ENCODE data around the gene DHH. TPM values are rescaled to one million over a fixed set of nuclear protein-coding genes. Genes with fewer than 3 reads are reported as not detected.

DHH gene
- total RNA-seq, 1 donor from 2014 or later = 1.6 TPM

GRCh38 chr12:49039421-49040363 is 54.9 kb downstream of the DHH start:
- DNase-seq (ENCODE audit: low spot score) = no peak
- intact Hi-C loops (cut with DNase I) = no loop called here

- intact Hi-C loops (cut with DNase I) = no loop called here
- DNase-seq (ENCODE audit: low spot score) = no peak
Observed at GRCh38 chr12:49038291-49038955, 56.2 kb downstream of the DHH start.

DNA sequence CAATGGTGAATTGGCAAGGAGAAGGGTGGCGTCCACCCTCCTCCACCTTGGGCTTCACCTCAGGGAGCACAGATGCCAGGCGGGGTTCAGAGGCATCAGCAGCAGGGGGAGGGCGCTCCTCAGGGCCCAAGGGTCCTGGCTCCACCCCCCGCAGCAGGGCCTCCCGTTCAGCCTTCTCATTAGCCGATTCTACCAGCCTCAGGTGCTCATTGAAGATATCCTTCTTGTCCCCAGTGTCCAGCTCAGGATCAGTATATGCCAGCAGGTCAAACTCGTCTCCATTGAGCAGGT is 56.7 kb downstream of the DHH start:
- intact Hi-C loops (cut with DNase I) = no loop called here
- DNase-seq (ENCODE audit: low spot score) = no peak

- intact Hi-C loops (cut with DNase I) = no loop called here
- no peak for DNase-seq (ENCODE audit: low spot score)
Observed at GRCh38 chr12:49037111-49037946, 57.3 kb downstream of the DHH start.

Other genes with a start within 250 kb of the DHH start
- 33.3 TPM for gene DDX23, start 242.6 kb downstream of the DHH start, total RNA-seq
- gene RND1, start 228.9 kb downstream of the DHH start, total RNA-seq = 0.62 TPM
- 5.5 TPM for gene FKBP11, start 169.3 kb downstream of the DHH start, total RNA-seq
- gene ARF3, start 137.3 kb downstream of the DHH start, total RNA-seq = 59.5 TPM
- 0.16 TPM for gene WNT10B, start 123.1 kb downstream of the DHH start, total RNA-seq
- not detected for gene WNT1, start 116.5 kb downstream of the DHH start, total RNA-seq
- 1.00 TPM for gene DDN, start 95.4 kb downstream of the DHH start, total RNA-seq
- 80.4 TPM for gene PRKAG1, start 76.0 kb downstream of the DHH start, total RNA-seq
- gene KMT2D, start 34.0 kb downstream of the DHH start, total RNA-seq = 63.8 TPM
- gene RHEBL1, start 24.8 kb downstream of the DHH start, total RNA-seq = 0.38 TPM
- 33.3 TPM for gene LMBR1L, start 16.0 kb upstream of the DHH start, total RNA-seq
- 377 TPM for gene TUBA1B, start 36.6 kb upstream of the DHH start, total RNA-seq
- gene TUBA1A, start 94.3 kb upstream of the DHH start, total RNA-seq = 250 TPM
- 39.5 TPM for gene TUBA1C, start 170.3 kb upstream of the DHH start, total RNA-seq
- gene PRPH, start 200.3 kb upstream of the DHH start, total RNA-seq = 0.38 TPM
- not detected for gene TROAP, start 228.5 kb upstream of the DHH start, total RNA-seq
- gene C1QL4, start 242.4 kb upstream of the DHH start, total RNA-seq = not detected